Progenitor cell of endocrine pancreas (in vitro differentiated cells): ENCODE data around the gene TNFRSF25. TPM values are rescaled to one million over a fixed set of nuclear protein-coding genes. Genes with fewer than 3 reads are reported as not detected.
"Not testable (repeated sequence)": the region's sequence is repeated elsewhere in the genome, so short reads cannot be mapped to it uniquely, and the experiment has no call there.

Experiments
- DNase-seq: peaks from one replicate; pipeline ENCODE4 v3.0.0; 2021; ENCODE audit warnings: low spot score; ENCODE audit not compliant: unreplicated experiment
- H3K27ac Mint-ChIP-seq: 2 replicates; pipeline ENCODE4 v1.8.0; 2021; ENCODE audit warnings: mild to moderate bottlenecking, moderate library complexity, mixed read lengths
- H3K27me3 Mint-ChIP-seq: 2 replicates; pipeline ENCODE4 v1.8.0; 2021; ENCODE audit warnings: mixed read lengths
- H3K36me3 Mint-ChIP-seq: 2 replicates; pipeline ENCODE4 v1.8.0; 2022; ENCODE audit warnings: mixed read lengths; ENCODE audit not compliant: insufficient read depth
- H3K4me1 Mint-ChIP-seq: 2 replicates; pipeline ENCODE4 v1.8.0; 2021; ENCODE audit warnings: low read depth, mixed read lengths
- H3K4me3 Mint-ChIP-seq: 2 replicates; pipeline ENCODE4 v1.8.0; 2021; ENCODE audit warnings: low read depth, mild to moderate bottlenecking, moderate library complexity, mixed read lengths
- H3K9me3 Mint-ChIP-seq: 2 replicates; pipeline ENCODE4 v1.8.0; 2021; ENCODE audit warnings: low read depth, mixed read lengths
- CTCF ChIP-seq: fragments of 200-600 bp; sonication (generic); IDR thresholded peaks from one replicate; pipeline ENCODE4 v1.5.0; 2021; ENCODE audit warnings: antibody characterized with exemption, mild to moderate bottlenecking; ENCODE audit not compliant: unreplicated experiment
- total RNA-seq: library from RNA; stranded (reverse); gene quantifications from 2 replicates; pipeline ENCODE4 v1.2.1, GENCODE V29; 2021

The TNFRSF25 gene
- total RNA-seq, 1 donor from 2014 or later, result 68.9 TPM

- H3K27me3 Mint-ChIP-seq, result no peaks in the 10 kb centered on the region
- H3K27ac Mint-ChIP-seq, result no peak overlapping the region
- DNase-seq, result no peak
- peaks cover 18% of the 10 kb centered on the region for H3K36me3 Mint-ChIP-seq
- H3K9me3 Mint-ChIP-seq, result no peaks in the 10 kb centered on the region
- TF ChIP-seq CTCF, result no peak
- no peak overlapping the region for H3K4me3 Mint-ChIP-seq
- H3K4me1 Mint-ChIP-seq, result no peaks in the 10 kb centered on the region
Observed at GRCh38 chr1:6461538-6462411, 4.2 kb downstream of the TNFRSF25 start.

GRCh38 chr1:6461051-6461530 lies 4.9 kb downstream of the TNFRSF25 start:
- no peaks in the 10 kb centered on the region for H3K4me1 Mint-ChIP-seq
- TF ChIP-seq CTCF, result no peak
- no peaks in the 10 kb centered on the region for H3K27me3 Mint-ChIP-seq
- H3K36me3 Mint-ChIP-seq, result peaks cover 19% of the 10 kb centered on the region
- no peak overlapping the region for H3K4me3 Mint-ChIP-seq
- H3K9me3 Mint-ChIP-seq, result no peaks in the 10 kb centered on the region
- DNase-seq, result no peak
- no peak overlapping the region for H3K27ac Mint-ChIP-seq

- no peak for TF ChIP-seq CTCF
- no peaks in the 10 kb centered on the region for H3K27me3 Mint-ChIP-seq
- no peaks in the 10 kb centered on the region for H3K9me3 Mint-ChIP-seq
- no peak for DNase-seq
- H3K27ac Mint-ChIP-seq, result no peak overlapping the region
- H3K4me3 Mint-ChIP-seq, result no peak overlapping the region
- H3K36me3 Mint-ChIP-seq, result peaks cover 21% of the 10 kb centered on the region
- H3K4me1 Mint-ChIP-seq, result no peaks in the 10 kb centered on the region
Observed at GRCh38 chr1:6460301-6461050, 5.5 kb downstream of the TNFRSF25 start.

GRCh38 chr1:6459850-6460265 lies 6.1 kb downstream of the TNFRSF25 start:
- H3K27ac Mint-ChIP-seq, result no peak overlapping the region
- no peaks in the 10 kb centered on the region for H3K4me1 Mint-ChIP-seq
- no peak overlapping the region for H3K4me3 Mint-ChIP-seq
- no peak for TF ChIP-seq CTCF
- H3K9me3 Mint-ChIP-seq, result no peaks in the 10 kb centered on the region
- peaks cover 21% of the 10 kb centered on the region for H3K36me3 Mint-ChIP-seq
- no peaks in the 10 kb centered on the region for H3K27me3 Mint-ChIP-seq
- no peak for DNase-seq

GRCh38 chr1:6456800-6457466 lies 9.0 kb downstream of the TNFRSF25 start:
- Mint-ChIP-seq H3K4me1 (no peaks in the 10 kb centered on the region), H3K36me3 (peaks cover 20% of the 10 kb centered on the region)
- no peak for DNase-seq

GRCh38 chr1:6455752-6456520 lies 10.0 kb downstream of the TNFRSF25 start:
- not testable (repeated sequence) for H3K9me3 Mint-ChIP-seq, H3K4me3 Mint-ChIP-seq, H3K27me3 Mint-ChIP-seq, DNase-seq, H3K27ac Mint-ChIP-seq, H3K4me1 Mint-ChIP-seq
- peaks cover 20% of the 10 kb centered on the region for H3K36me3 Mint-ChIP-seq

More at GRCh38 chr1:6456800-6457466, 9.0 kb downstream of the TNFRSF25 start:
- peaks cover 6% of the 10 kb centered on the region for H3K27me3 Mint-ChIP-seq
- H3K9me3 Mint-ChIP-seq, result no peaks in the 10 kb centered on the region
- TF ChIP-seq CTCF, result no peak
- no peak overlapping the region for H3K27ac Mint-ChIP-seq
- no peak overlapping the region for H3K4me3 Mint-ChIP-seq
